ENCODE data around the gene ZCCHC7. TPM values are rescaled to one million over a fixed set of nuclear protein-coding genes. Genes with fewer than 3 reads are reported as not detected.

Gene ZCCHC7
- total and polyA plus RNA-seq, 4 donors, result 9.8 to 30.5 (median 18.8) TPM

GRCh38 chr9:37339923-37340322 lies 219.5 kb downstream of the ZCCHC7 start:
- no peak for DNase-seq
- H3K27ac ChIP-seq (ENCODE audit: low read depth in 1 of 2, low read length in 2 of 2), result no peak overlapping the region
- WGBS, 2 donors, result 94 to 98% methylated on average over 4 of the region's 4 CpGs
- no peak for ATAC-seq (ENCODE audit: low FRiP score)
- no peaks in the 10 kb centered on the region for H3K9me3 ChIP-seq (ENCODE audit: control insufficient read depth, low read length)
- H3K4me1 ChIP-seq (ENCODE audit: control insufficient read depth in 1 of 2, insufficient read depth in 2 of 2, low read length in 2 of 2), result no peaks in the 10 kb centered on the region
- H3K27me3 ChIP-seq (ENCODE audit: control insufficient read depth in 1 of 2, insufficient read depth in 2 of 2, low read length in 1 of 2), result no peaks in the 10 kb centered on the region
- no peak overlapping the region for H3K4me3 ChIP-seq (ENCODE audit: low read length in 2 of 2)
- H3K36me3 ChIP-seq (ENCODE audit: control insufficient read depth in 1 of 2, insufficient read depth in 2 of 2, low read length in 1 of 2), result no peaks in the 10 kb centered on the region
- intact Hi-C loops (cut with DNase I), result no loop called here

- H3K27ac ChIP-seq (ENCODE audit: low read depth in 1 of 2, low read length in 2 of 2), result no peak overlapping the region
- no peaks in the 10 kb centered on the region for H3K36me3 ChIP-seq (ENCODE audit: control insufficient read depth in 1 of 2, insufficient read depth in 2 of 2, low read length in 1 of 2)
- intact Hi-C loops (cut with DNase I), result no loop called here
- no peak for ATAC-seq (ENCODE audit: low FRiP score)
- H3K4me1 ChIP-seq (ENCODE audit: control insufficient read depth in 1 of 2, insufficient read depth in 2 of 2, low read length in 2 of 2), result no peaks in the 10 kb centered on the region
- 77 to 83% methylated on average over 1 of the region's 1 CpG for WGBS, 2 donors
- no peak for DNase-seq
- H3K27me3 ChIP-seq (ENCODE audit: control insufficient read depth in 1 of 2, insufficient read depth in 2 of 2, low read length in 1 of 2), result no peaks in the 10 kb centered on the region
- H3K9me3 ChIP-seq (ENCODE audit: control insufficient read depth, low read length), result no peaks in the 10 kb centered on the region
- H3K4me3 ChIP-seq (ENCODE audit: low read length in 2 of 2), result no peak overlapping the region
Measured at GRCh38 chr9:37340961-37341360, 220.6 kb downstream of the ZCCHC7 start.

- Histone ChIP-seq H3K4me1 (ENCODE audit: control insufficient read depth in 1 of 2, insufficient read depth in 2 of 2, low read length in 2 of 2) (no peaks in the 10 kb centered on the region), H3K9me3 (ENCODE audit: control insufficient read depth, low read length) (no peaks in the 10 kb centered on the region), H3K27ac (ENCODE audit: low read depth in 1 of 2, low read length in 2 of 2) (no peak overlapping the region), H3K36me3 (ENCODE audit: control insufficient read depth in 1 of 2, insufficient read depth in 2 of 2, low read length in 1 of 2) (no peaks in the 10 kb centered on the region), H3K27me3 (ENCODE audit: control insufficient read depth in 1 of 2, insufficient read depth in 2 of 2, low read length in 1 of 2) (no peaks in the 10 kb centered on the region), H3K4me3 (ENCODE audit: low read length in 2 of 2) (no peak overlapping the region)
- ATAC-seq (ENCODE audit: low FRiP score) (no peak), DNase-seq (no peak)
- intact Hi-C loops (cut with DNase I), result no loop called here
- 98 to 100% methylated on average over 2 of the region's 2 CpGs for WGBS, 2 donors
Measured at GRCh38 chr9:37341704-37342103, 221.3 kb downstream of the ZCCHC7 start.

- H3K4me3 ChIP-seq (ENCODE audit: low read length in 2 of 2), result no peak overlapping the region
- H3K9me3 ChIP-seq (ENCODE audit: control insufficient read depth, low read length), result no peaks in the 10 kb centered on the region
- 96 to 97% methylated on average over 2 of the region's 2 CpGs for WGBS, 2 donors
- H3K36me3 ChIP-seq (ENCODE audit: control insufficient read depth in 1 of 2, insufficient read depth in 2 of 2, low read length in 1 of 2), result no peaks in the 10 kb centered on the region
- no peak overlapping the region for H3K27ac ChIP-seq (ENCODE audit: low read depth in 1 of 2, low read length in 2 of 2)
- ATAC-seq (ENCODE audit: low FRiP score) (no peak), DNase-seq (no peak)
- no peaks in the 10 kb centered on the region for H3K27me3 ChIP-seq (ENCODE audit: control insufficient read depth in 1 of 2, insufficient read depth in 2 of 2, low read length in 1 of 2)
- no peaks in the 10 kb centered on the region for H3K4me1 ChIP-seq (ENCODE audit: control insufficient read depth in 1 of 2, insufficient read depth in 2 of 2, low read length in 2 of 2)
- intact Hi-C loops (cut with DNase I), result no loop called here
Measured at GRCh38 chr9:37342493-37342892, 222.1 kb downstream of the ZCCHC7 start.

- ATAC-seq (ENCODE audit: low FRiP score), result no peak
- intact Hi-C loops (cut with DNase I), result no loop called here
Measured at GRCh38 chr9:37342895-37343294, 222.5 kb downstream of the ZCCHC7 start.

GRCh38 chr9:37343724-37344123 lies 223.3 kb downstream of the ZCCHC7 start:
- no peaks in the 10 kb centered on the region for H3K36me3 ChIP-seq (ENCODE audit: control insufficient read depth in 1 of 2, insufficient read depth in 2 of 2, low read length in 1 of 2)
- no peaks in the 10 kb centered on the region for H3K9me3 ChIP-seq (ENCODE audit: control insufficient read depth, low read length)
- no peaks in the 10 kb centered on the region for H3K4me1 ChIP-seq (ENCODE audit: control insufficient read depth in 1 of 2, insufficient read depth in 2 of 2, low read length in 2 of 2)
- DNase-seq (no peak), ATAC-seq (ENCODE audit: low FRiP score) (no peak)
- no peaks in the 10 kb centered on the region for H3K27me3 ChIP-seq (ENCODE audit: control insufficient read depth in 1 of 2, insufficient read depth in 2 of 2, low read length in 1 of 2)
- 98 to 100% methylated on average over 1 of the region's 1 CpG for WGBS, 2 donors
- H3K4me3 ChIP-seq (ENCODE audit: low read length in 2 of 2), result no peak overlapping the region
- no peak overlapping the region for H3K27ac ChIP-seq (ENCODE audit: low read depth in 1 of 2, low read length in 2 of 2)
- intact Hi-C loops (cut with DNase I), result no loop called here

More at GRCh38 chr9:37342895-37343294, 222.5 kb downstream of the ZCCHC7 start:
- DNase-seq, result no peak
- Histone ChIP-seq H3K27ac (ENCODE audit: low read depth in 1 of 2, low read length in 2 of 2) (no peak overlapping the region), H3K4me3 (ENCODE audit: low read length in 2 of 2) (no peak overlapping the region), H3K9me3 (ENCODE audit: control insufficient read depth, low read length) (no peaks in the 10 kb centered on the region), H3K4me1 (ENCODE audit: control insufficient read depth in 1 of 2, insufficient read depth in 2 of 2, low read length in 2 of 2) (no peaks in the 10 kb centered on the region), H3K36me3 (ENCODE audit: control insufficient read depth in 1 of 2, insufficient read depth in 2 of 2, low read length in 1 of 2) (no peaks in the 10 kb centered on the region), H3K27me3 (ENCODE audit: control insufficient read depth in 1 of 2, insufficient read depth in 2 of 2, low read length in 1 of 2) (no peaks in the 10 kb centered on the region)
- WGBS, 2 donors, result 76 to 88% methylated on average over 5 of the region's 5 CpGs

GRCh38 chr9:37345038-37345437 lies 224.7 kb downstream of the ZCCHC7 start:
- Histone ChIP-seq H3K27ac (ENCODE audit: low read depth in 1 of 2, low read length in 2 of 2) (no peak overlapping the region), H3K4me1 (ENCODE audit: control insufficient read depth in 1 of 2, insufficient read depth in 2 of 2, low read length in 2 of 2) (no peaks in the 10 kb centered on the region), H3K9me3 (ENCODE audit: control insufficient read depth, low read length) (no peaks in the 10 kb centered on the region), H3K27me3 (ENCODE audit: control insufficient read depth in 1 of 2, insufficient read depth in 2 of 2, low read length in 1 of 2) (no peaks in the 10 kb centered on the region), H3K36me3 (ENCODE audit: control insufficient read depth in 1 of 2, insufficient read depth in 2 of 2, low read length in 1 of 2) (no peaks in the 10 kb centered on the region), H3K4me3 (ENCODE audit: low read length in 2 of 2) (no peak overlapping the region)
- ATAC-seq (ENCODE audit: low FRiP score) (no peak), DNase-seq (no peak)
- WGBS, 2 donors, result 95 to 96% methylated on average over 3 of the region's 3 CpGs
- intact Hi-C loops (cut with DNase I), result no loop called here

- Histone ChIP-seq H3K4me1 (ENCODE audit: control insufficient read depth in 1 of 2, insufficient read depth in 2 of 2, low read length in 2 of 2) (no peaks in the 10 kb centered on the region), H3K27ac (ENCODE audit: low read depth in 1 of 2, low read length in 2 of 2) (no peak overlapping the region), H3K27me3 (ENCODE audit: control insufficient read depth in 1 of 2, insufficient read depth in 2 of 2, low read length in 1 of 2) (no peaks in the 10 kb centered on the region), H3K4me3 (ENCODE audit: low read length in 2 of 2) (no peak overlapping the region), H3K36me3 (ENCODE audit: control insufficient read depth in 1 of 2, insufficient read depth in 2 of 2, low read length in 1 of 2) (no peaks in the 10 kb centered on the region), H3K9me3 (ENCODE audit: control insufficient read depth, low read length) (no peaks in the 10 kb centered on the region)
- WGBS, 2 donors, result 75 to 79% methylated on average over 3 of the region's 3 CpGs
- DNase-seq, result no peak
- ATAC-seq (ENCODE audit: low FRiP score), result no peak
- intact Hi-C loops (cut with DNase I), result no loop called here
Measured at GRCh38 chr9:37348917-37349316, 228.5 kb downstream of the ZCCHC7 start.

GRCh38 chr9:37350486-37351190 lies 230.3 kb downstream of the ZCCHC7 start:
- Histone ChIP-seq H3K9me3 (ENCODE audit: control insufficient read depth, low read length) (no peaks in the 10 kb centered on the region), H3K27ac (ENCODE audit: low read depth in 1 of 2, low read length in 2 of 2) (no peak overlapping the region), H3K4me3 (ENCODE audit: low read length in 2 of 2) (no peak overlapping the region), H3K36me3 (ENCODE audit: control insufficient read depth in 1 of 2, insufficient read depth in 2 of 2, low read length in 1 of 2) (no peaks in the 10 kb centered on the region), H3K27me3 (ENCODE audit: control insufficient read depth in 1 of 2, insufficient read depth in 2 of 2, low read length in 1 of 2) (no peaks in the 10 kb centered on the region), H3K4me1 (ENCODE audit: control insufficient read depth in 1 of 2, insufficient read depth in 2 of 2, low read length in 2 of 2) (no peaks in the 10 kb centered on the region)
- WGBS, 2 donors, result 72 to 96% methylated on average over 2 of the region's 2 CpGs
- DNase-seq (no peak), ATAC-seq (ENCODE audit: low FRiP score) (no peak)
- intact Hi-C loops (cut with DNase I), result no loop called here

All from aorta (tissue), 5 donors.